Smooth muscle cell (in vitro differentiated cells): ENCODE results near the gene CDH16. TPM values are rescaled to one million over a fixed set of nuclear protein-coding genes. Genes with fewer than 3 reads are reported as not detected.
"Not testable (repeated sequence)": the region's sequence is repeated elsewhere in the genome, so short reads cannot be mapped to it uniquely, and the experiment has no call there.

Experiments used
- DNase-seq: peaks from one replicate; lab custom pipeline; 2025; ENCODE audit not compliant: unreplicated experiment; lab: John Stamatoyannopoulos, UW
- H2AFZ ChIP-seq: fragments of 200-600 bp; sonication (generic); 2 replicates; pipeline ENCODE4 v1.6.0; 2016; ENCODE audit warnings: antibody characterized with exemption, low read depth, mild to moderate bottlenecking
- H3F3A ChIP-seq: fragments of 200-600 bp; sonication (generic); 2 replicates; pipeline ENCODE4 v1.6.0; 2017; ENCODE audit warnings: antibody characterized with exemption, low read depth
- H3K27ac ChIP-seq: fragments of 200-600 bp; sonication (generic); 2 replicates; pipeline ENCODE4 v1.5.1; 2016; ENCODE audit warnings: low read depth, mild to moderate bottlenecking
- H3K27me3 ChIP-seq: fragments of 200-600 bp; sonication (generic); 2 replicates; pipeline ENCODE4 v1.6.1; 2016; ENCODE audit warnings: low read depth, mild to moderate bottlenecking
- H3K36me3 ChIP-seq: fragments of 200-600 bp; sonication (generic); 2 replicates; pipeline ENCODE4 v1.5.1; 2016; ENCODE audit warnings: low read depth
- H3K4me1 ChIP-seq: fragments of 200-600 bp; sonication (generic); 2 replicates; pipeline ENCODE4 v1.5.1; 2016; ENCODE audit warnings: low read depth
- H3K4me2 ChIP-seq: fragments of 200-600 bp; sonication (generic); 2 replicates; pipeline ENCODE4 v1.6.0; 2016; ENCODE audit warnings: mild to moderate bottlenecking
- H3K4me3 ChIP-seq: fragments of 200-600 bp; sonication (generic); 2 replicates; pipeline ENCODE4 v1.5.1; 2016; ENCODE audit warnings: mild to moderate bottlenecking
- H3K79me2 ChIP-seq: fragments of 200-600 bp; sonication (generic); 2 replicates; pipeline ENCODE4 v1.6.0; 2016; ENCODE audit warnings: low read depth, mild to moderate bottlenecking
- H3K9ac ChIP-seq: fragments of 200-600 bp; sonication (generic); 2 replicates; pipeline ENCODE4 v1.6.0; 2016; ENCODE audit warnings: low read depth
- H3K9me3 ChIP-seq: fragments of 200-600 bp; sonication (generic); replicated peaks from 2 replicates; pipeline ENCODE4 v1.5.1; 2016; ENCODE audit warnings: low read depth
- H4K20me1 ChIP-seq: fragments of 200-600 bp; sonication (generic); 2 replicates; pipeline ENCODE4 v1.6.0; 2016; ENCODE audit warnings: low read depth
- WGBS: methylation state at CpG from one replicate; pipeline ENCODE4 v1.1.7; 2016; ENCODE audit warnings: low lambda C conversion rate; 5-methylcytosine and 5-hydroxymethylcytosine counted together
- polyA plus RNA-seq: library from polyadenylated mRNA; unstranded; fragments of >200 nt; fragmentation: Nextera tagmentation; extraction: Ambion mirVana; gene quantifications from 2 replicates; pipeline ENCODE4 v1.2.1, GENCODE V29; 2016
- total RNA-seq: library from RNA; depleted of rRNA; stranded (reverse); fragments of >200 nt; gene quantifications from 2 replicates; pipeline ENCODE4 v1.2.3, GENCODE V29; 2014
- TF ChIP-seq, protein P1 (sequence below): fragments of 200-600 bp; sonication (generic); IDR thresholded peaks from 2 replicates; pipeline ENCODE4 v1.5.1; 2017; ENCODE audit warnings: borderline replicate concordance, mild to moderate bottlenecking, antibody characterized with exemption; ENCODE audit not compliant: insufficient read depth, poor library complexity, severe bottlenecking

CDH16 gene
- total and polyA plus RNA-seq, 2 experiments from 2014 or later = not detected

DNA sequence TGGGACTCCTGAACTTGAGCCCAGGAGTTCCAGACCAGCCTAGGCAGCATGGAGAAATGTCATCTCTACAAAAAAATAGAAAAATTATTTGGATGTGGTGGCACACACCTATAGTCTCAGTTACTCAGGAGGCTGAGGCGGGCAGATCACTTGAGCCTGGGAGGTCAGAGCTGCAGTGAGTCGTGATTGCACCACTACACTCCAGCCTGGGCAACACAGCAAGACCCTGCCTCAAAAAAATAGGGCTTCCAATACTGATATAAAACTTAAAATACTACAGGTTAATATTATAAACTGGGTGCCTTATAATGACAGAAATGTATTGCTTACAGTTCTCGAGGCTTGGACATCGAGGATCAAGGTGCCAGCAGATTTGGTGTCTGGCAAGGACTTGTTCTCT lies 27.3 kb upstream of the CDH16 start:
- WGBS = 94% methylated on average over 4 of the region's 4 CpGs
- Histone ChIP-seq H3K4me1 (no peaks in the 10 kb centered on the region), H3K9me3 (no peaks in the 10 kb centered on the region), H4K20me1 (no peaks in the 10 kb centered on the region), H3K79me2 (no peaks in the 10 kb centered on the region), H3K4me3 (no peak overlapping the region), H3K27ac (no peak overlapping the region), H3K4me2 (no peak overlapping the region), H3F3A (peaks cover 2% of the 10 kb centered on the region), H3K36me3 (no peaks in the 10 kb centered on the region), H3K9ac (no peak overlapping the region), H3K27me3 (peaks cover 20% of the 10 kb centered on the region), H2AFZ (no peak overlapping the region)
- no peak for DNase-seq
- TF ChIP-seq, protein P1, sequence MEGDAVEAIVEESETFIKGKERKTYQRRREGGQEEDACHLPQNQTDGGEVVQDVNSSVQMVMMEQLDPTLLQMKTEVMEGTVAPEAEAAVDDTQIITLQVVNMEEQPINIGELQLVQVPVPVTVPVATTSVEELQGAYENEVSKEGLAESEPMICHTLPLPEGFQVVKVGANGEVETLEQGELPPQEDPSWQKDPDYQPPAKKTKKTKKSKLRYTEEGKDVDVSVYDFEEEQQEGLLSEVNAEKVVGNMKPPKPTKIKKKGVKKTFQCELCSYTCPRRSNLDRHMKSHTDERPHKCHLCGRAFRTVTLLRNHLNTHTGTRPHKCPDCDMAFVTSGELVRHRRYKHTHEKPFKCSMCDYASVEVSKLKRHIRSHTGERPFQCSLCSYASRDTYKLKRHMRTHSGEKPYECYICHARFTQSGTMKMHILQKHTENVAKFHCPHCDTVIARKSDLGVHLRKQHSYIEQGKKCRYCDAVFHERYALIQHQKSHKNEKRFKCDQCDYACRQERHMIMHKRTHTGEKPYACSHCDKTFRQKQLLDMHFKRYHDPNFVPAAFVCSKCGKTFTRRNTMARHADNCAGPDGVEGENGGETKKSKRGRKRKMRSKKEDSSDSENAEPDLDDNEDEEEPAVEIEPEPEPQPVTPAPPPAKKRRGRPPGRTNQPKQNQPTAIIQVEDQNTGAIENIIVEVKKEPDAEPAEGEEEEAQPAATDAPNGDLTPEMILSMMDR = no peak

DNA sequence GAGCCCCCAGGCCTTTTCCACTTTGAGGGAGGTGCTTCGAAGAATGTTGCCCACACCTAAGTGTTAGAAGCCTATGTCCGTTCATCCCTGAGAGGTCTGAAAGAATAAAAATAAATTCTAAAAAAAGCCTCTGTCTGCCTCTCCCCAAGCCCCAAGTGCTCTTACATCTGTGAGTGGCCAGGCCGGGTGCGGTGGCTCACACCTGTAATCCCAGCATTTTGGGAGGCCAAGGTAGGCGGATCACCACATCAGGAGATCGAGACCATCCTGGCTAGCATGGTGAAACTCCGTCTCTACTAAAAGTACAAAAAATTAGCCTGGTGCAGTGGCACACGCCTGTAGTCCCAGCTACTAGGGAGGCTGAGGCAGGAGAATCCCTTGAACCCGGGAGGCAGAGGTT lies 26.3 kb upstream of the CDH16 start:
- not testable (repeated sequence) for H3K4me2 ChIP-seq, H3K9me3 ChIP-seq, H4K20me1 ChIP-seq, H3K36me3 ChIP-seq, H2AFZ ChIP-seq, H3K4me1 ChIP-seq, H3K4me3 ChIP-seq, H3K9ac ChIP-seq, H3K27ac ChIP-seq, H3F3A ChIP-seq, DNase-seq, H3K79me2 ChIP-seq
- H3K27me3 ChIP-seq = peaks cover 20% of the 10 kb centered on the region
- WGBS = 95% methylated on average over 9 of the region's 9 CpGs

DNA sequence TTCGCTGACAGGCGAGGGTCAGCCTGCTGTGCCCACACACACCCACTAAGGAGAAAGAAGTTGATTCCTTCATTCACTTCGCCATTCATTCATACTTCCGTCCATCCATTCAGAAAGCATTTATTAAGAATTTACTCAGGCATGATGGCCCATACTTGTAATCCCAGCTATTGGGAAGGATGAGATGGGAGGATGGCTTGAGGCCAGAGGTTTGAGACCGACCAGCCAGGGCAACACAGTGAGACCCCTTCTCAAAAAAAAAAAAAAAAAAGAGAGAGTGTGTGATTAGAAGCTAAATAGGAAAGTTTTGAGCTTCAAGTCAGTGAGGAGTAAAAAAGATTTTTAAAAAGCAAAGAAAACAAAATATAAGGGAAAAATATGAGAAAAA lies 25.4 kb upstream of the CDH16 start:
- no peak overlapping the region for H3K4me3 ChIP-seq
- no peaks in the 10 kb centered on the region for H3K9me3 ChIP-seq
- H2AFZ ChIP-seq = no peak overlapping the region
- no peaks in the 10 kb centered on the region for H3K4me1 ChIP-seq
- H3K9ac ChIP-seq = no peak overlapping the region
- H3K27me3 ChIP-seq = peaks cover 11% of the 10 kb centered on the region
- H3K27ac ChIP-seq = no peak overlapping the region
- 93% methylated on average over 5 of the region's 5 CpGs for WGBS
- H3K4me2 ChIP-seq = no peak overlapping the region
- H3K36me3 ChIP-seq = no peaks in the 10 kb centered on the region
- H3F3A ChIP-seq = peaks cover 2% of the 10 kb centered on the region
- peaks cover 8% of the 10 kb centered on the region for H4K20me1 ChIP-seq
- TF ChIP-seq, protein P1 = no peak
- no peak for DNase-seq
- no peaks in the 10 kb centered on the region for H3K79me2 ChIP-seq

DNA sequence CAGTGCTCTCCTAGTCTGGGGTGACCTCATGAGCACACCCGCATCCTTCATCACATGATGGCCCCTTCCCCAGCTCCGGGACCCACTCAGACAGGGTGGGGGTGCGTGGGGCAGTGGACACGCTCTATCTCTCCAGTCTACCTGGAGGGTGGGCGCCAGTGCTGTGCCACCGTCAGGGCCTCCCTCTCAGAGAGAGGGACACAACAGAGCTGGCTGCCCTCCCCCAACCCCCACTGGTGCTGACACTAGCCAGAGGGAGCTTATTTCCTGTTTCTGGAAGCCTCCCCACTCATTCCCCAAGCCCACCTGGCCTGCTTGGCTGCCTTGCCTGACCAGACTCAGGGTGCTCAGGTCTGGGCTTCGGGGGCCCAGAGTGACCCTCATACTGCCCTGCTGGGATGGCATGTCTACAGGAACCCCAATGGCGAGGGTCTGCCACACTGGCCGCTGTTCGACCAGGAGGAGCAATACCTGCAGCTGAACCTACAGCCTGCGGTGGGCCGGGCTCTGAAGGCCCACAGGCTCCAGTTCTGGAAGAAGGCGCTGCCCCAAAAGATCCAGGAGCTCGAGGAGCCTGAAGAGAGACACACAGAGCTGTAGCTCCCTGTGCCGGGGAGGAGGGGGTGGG lies 24.9 kb upstream of the CDH16 start:
- Histone ChIP-seq H3K9ac (no peak overlapping the region), H3K4me1 (no peaks in the 10 kb centered on the region), H3F3A (peaks cover 2% of the 10 kb centered on the region), H3K27me3 (peaks cover 6% of the 10 kb centered on the region), H3K27ac (no peak overlapping the region), H3K36me3 (no peaks in the 10 kb centered on the region), H2AFZ (no peak overlapping the region), H4K20me1 (peaks cover 10% of the 10 kb centered on the region), H3K4me3 (no peak overlapping the region), H3K9me3 (no peaks in the 10 kb centered on the region), H3K4me2 (no peak overlapping the region), H3K79me2 (no peaks in the 10 kb centered on the region)
- DNase-seq = no peak
- 96% methylated on average over 15 of the region's 15 CpGs for WGBS
- TF ChIP-seq, protein P1 = no peak
